Activated naive CD8-positive, alpha-beta T cell (primary cell): Measurements from ENCODE around the gene FRMD8.

Experiments used
- H3K27ac Mint-ChIP-seq: one replicate; pipeline ENCODE4 v1.8.0; 2021; ENCODE audit warnings: mixed read lengths
- H3K27me3 Mint-ChIP-seq: one replicate; pipeline ENCODE4 v1.8.0; 2021; ENCODE audit warnings: mixed read lengths
- H3K36me3 Mint-ChIP-seq: one replicate; pipeline ENCODE4 v1.8.0; 2021; ENCODE audit warnings: mixed read lengths
- H3K4me1 Mint-ChIP-seq: one replicate; pipeline ENCODE4 v1.8.0; 2021; ENCODE audit warnings: low read depth, mixed read lengths
- H3K4me3 Mint-ChIP-seq: one replicate; pipeline ENCODE4 v1.8.0; 2021; ENCODE audit warnings: mild to moderate bottlenecking, mixed read lengths
- H3K9me3 Mint-ChIP-seq: one replicate; pipeline ENCODE4 v1.8.0; 2021; ENCODE audit warnings: low read depth, mixed read lengths

The FRMD8 gene

GRCh38 chr11:65362320-65362931 is 24.0 kb upstream of the FRMD8 start:
- H3K4me1 Mint-ChIP-seq = peaks cover 5% of the 10 kb centered on the region
- H3K4me3 Mint-ChIP-seq = no peak overlapping the region
- H3K27ac Mint-ChIP-seq = no peak overlapping the region
- no peaks in the 10 kb centered on the region for H3K27me3 Mint-ChIP-seq
- no peaks in the 10 kb centered on the region for H3K36me3 Mint-ChIP-seq
- no peaks in the 10 kb centered on the region for H3K9me3 Mint-ChIP-seq

- no peak overlapping the region for H3K4me3 Mint-ChIP-seq
- H3K27ac Mint-ChIP-seq = no peak overlapping the region
- H3K36me3 Mint-ChIP-seq = no peaks in the 10 kb centered on the region
These were observed 23.5 kb upstream of the FRMD8 start for GRCh38 chr11:65362966-65363365.

DNA sequence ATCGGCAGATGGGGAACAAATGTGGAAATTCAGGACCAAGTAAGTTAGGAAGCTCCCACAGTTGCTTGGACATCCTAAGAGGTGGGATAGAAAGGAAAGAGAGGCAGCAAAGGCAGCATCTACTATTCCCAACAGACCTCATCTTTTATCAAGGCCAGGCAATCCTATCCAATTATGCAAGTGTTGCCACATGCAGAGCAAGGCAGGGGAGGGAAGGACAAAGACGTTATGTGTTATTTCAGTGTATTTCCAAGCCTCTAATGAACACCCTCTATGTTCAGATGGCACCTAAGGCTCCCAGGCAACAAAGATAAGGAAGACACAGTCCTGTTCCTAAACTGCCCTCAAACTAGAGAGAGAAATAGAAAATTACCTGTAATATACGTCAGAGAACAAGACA is 22.7 kb upstream of the FRMD8 start:
- Mint-ChIP-seq H3K4me1 (peaks cover 5% of the 10 kb centered on the region), H3K27me3 (no peaks in the 10 kb centered on the region), H3K9me3 (no peaks in the 10 kb centered on the region), H3K4me3 (no peak overlapping the region), H3K36me3 (no peaks in the 10 kb centered on the region), H3K27ac (no peak overlapping the region)

More at GRCh38 chr11:65362966-65363365, 23.5 kb upstream of the FRMD8 start:
- Mint-ChIP-seq H3K27me3 (no peaks in the 10 kb centered on the region), H3K4me1 (peaks cover 5% of the 10 kb centered on the region), H3K9me3 (no peaks in the 10 kb centered on the region)

DNA sequence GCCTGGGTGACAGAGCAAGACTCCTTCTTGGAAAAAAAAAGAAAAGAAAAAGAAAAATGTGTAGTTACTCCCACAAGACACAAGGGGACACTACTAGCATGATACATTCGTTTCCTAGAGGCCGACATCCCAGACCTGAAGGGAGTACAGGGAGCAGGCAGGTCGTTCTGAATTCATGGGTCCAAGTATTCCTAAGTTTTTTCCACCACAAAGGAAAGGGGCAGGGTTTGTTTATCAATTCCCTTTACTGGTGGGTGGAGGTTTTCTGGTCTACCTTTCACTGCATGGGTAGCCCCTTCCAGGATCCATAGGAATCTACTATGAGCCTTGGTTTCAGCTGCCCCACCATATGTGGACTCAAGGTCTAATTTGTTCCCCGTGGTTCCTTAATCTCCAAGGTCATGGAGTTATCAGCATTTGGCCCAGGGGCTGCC is 20.1 kb upstream of the FRMD8 start:
- no peaks in the 10 kb centered on the region for H3K9me3 Mint-ChIP-seq
- no peaks in the 10 kb centered on the region for H3K27me3 Mint-ChIP-seq
- H3K4me1 Mint-ChIP-seq = peaks cover 6% of the 10 kb centered on the region
- H3K4me3 Mint-ChIP-seq = no peak overlapping the region
- H3K36me3 Mint-ChIP-seq = no peaks in the 10 kb centered on the region
- no peak overlapping the region for H3K27ac Mint-ChIP-seq

- no peak overlapping the region for H3K27ac Mint-ChIP-seq
- peaks cover 3% of the 10 kb centered on the region for H3K4me1 Mint-ChIP-seq
- no peaks in the 10 kb centered on the region for H3K9me3 Mint-ChIP-seq
- H3K4me3 Mint-ChIP-seq = no peak overlapping the region
- no peaks in the 10 kb centered on the region for H3K36me3 Mint-ChIP-seq
- H3K27me3 Mint-ChIP-seq = no peaks in the 10 kb centered on the region
These were observed 15.8 kb upstream of the FRMD8 start for GRCh38 chr11:65370659-65371049.

- Mint-ChIP-seq H3K4me3 (no peak overlapping the region), H3K27ac (peak overlapping the region; percentile 48), H3K9me3 (no peaks in the 10 kb centered on the region), H3K36me3 (no peaks in the 10 kb centered on the region), H3K4me1 (peaks cover 3% of the 10 kb centered on the region), H3K27me3 (no peaks in the 10 kb centered on the region)
These were observed 12.4 kb upstream of the FRMD8 start for GRCh38 chr11:65373839-65374580.

- peaks cover 2% of the 10 kb centered on the region for H3K4me1 Mint-ChIP-seq
- no peak overlapping the region for H3K27ac Mint-ChIP-seq
- H3K36me3 Mint-ChIP-seq = no peaks in the 10 kb centered on the region
- H3K9me3 Mint-ChIP-seq = no peaks in the 10 kb centered on the region
- no peak overlapping the region for H3K4me3 Mint-ChIP-seq
- no peaks in the 10 kb centered on the region for H3K27me3 Mint-ChIP-seq
These were observed 11.4 kb upstream of the FRMD8 start for GRCh38 chr11:65375012-65375411.

GRCh38 chr11:65376138-65376713 is 10.2 kb upstream of the FRMD8 start:
- H3K36me3 Mint-ChIP-seq = no peaks in the 10 kb centered on the region
- peaks cover 2% of the 10 kb centered on the region for H3K4me1 Mint-ChIP-seq
- no peaks in the 10 kb centered on the region for H3K27me3 Mint-ChIP-seq
- no peaks in the 10 kb centered on the region for H3K9me3 Mint-ChIP-seq
- no peak overlapping the region for H3K4me3 Mint-ChIP-seq
- H3K27ac Mint-ChIP-seq = no peak overlapping the region

DNA sequence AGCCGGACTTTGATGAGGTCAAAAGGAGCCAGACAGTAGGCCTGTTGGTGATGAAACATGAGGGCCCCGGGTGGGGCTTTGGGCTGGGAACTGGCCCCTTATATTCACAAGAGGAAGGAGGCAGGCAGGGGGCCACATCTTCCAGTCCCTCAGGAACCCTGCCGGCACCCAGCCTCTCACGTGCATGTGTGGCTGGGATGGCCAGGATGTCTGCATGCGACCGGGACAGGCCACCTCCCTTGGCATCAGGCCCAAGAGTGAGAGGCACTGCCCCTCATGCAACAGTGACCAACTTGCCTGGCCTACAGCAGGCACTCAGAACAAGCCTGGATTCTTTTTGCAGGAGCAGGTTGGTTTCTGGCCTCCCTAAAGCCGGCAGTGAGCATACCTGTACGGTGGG is 9.4 kb upstream of the FRMD8 start:
- Mint-ChIP-seq H3K4me3 (no peak overlapping the region), H3K27ac (no peak overlapping the region), H3K27me3 (no peaks in the 10 kb centered on the region), H3K9me3 (no peaks in the 10 kb centered on the region), H3K36me3 (no peaks in the 10 kb centered on the region), H3K4me1 (peaks cover 8% of the 10 kb centered on the region)

GRCh38 chr11:65377777-65378176 is 8.7 kb upstream of the FRMD8 start:
- Mint-ChIP-seq H3K36me3 (no peaks in the 10 kb centered on the region), H3K27ac (peak overlapping the region; percentile 28), H3K4me1 (peaks cover 13% of the 10 kb centered on the region), H3K9me3 (no peaks in the 10 kb centered on the region), H3K27me3 (no peaks in the 10 kb centered on the region), H3K4me3 (no peak overlapping the region)

- Mint-ChIP-seq H3K4me1 (peaks cover 19% of the 10 kb centered on the region), H3K4me3 (no peak overlapping the region), H3K9me3 (no peaks in the 10 kb centered on the region), H3K27me3 (no peaks in the 10 kb centered on the region), H3K27ac (no peak overlapping the region), H3K36me3 (no peaks in the 10 kb centered on the region)
These were observed 8.1 kb upstream of the FRMD8 start for GRCh38 chr11:65378208-65378927.

DNA sequence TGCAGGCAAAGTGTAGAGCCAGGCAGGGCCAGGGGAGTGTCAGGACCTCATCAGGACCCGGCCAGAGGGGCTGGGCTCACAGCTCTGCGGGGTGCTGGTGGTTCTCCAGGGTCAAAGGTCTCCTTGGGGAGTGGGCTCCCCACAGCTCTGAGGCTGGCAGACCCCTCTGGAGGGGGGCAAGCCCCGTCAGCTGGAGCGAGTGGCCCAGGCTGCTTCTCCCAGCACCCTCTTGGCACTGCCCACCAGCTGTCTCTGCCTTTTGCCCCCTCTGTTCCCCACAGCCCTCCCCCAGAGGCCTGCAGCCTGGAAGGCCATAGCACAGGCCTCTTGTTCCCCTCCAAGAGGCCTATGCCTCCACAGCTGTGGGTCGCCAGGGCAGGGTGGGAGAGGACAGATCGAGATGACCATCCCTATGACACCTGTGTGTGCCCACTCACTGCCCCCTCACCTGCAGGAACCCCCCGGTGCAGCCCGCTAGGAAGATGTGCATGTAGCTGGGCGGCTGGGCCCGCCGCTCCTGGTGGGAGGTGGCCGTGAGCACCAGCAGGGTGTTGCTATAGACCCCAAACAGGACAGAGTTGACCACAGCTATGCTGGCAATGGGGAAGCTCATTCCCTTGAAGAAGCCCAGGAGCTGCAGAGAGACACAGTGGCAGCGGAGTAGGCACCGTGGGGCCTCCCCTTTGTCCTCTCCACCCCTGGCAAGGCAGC is 7.4 kb upstream of the FRMD8 start:
- Mint-ChIP-seq H3K9me3 (no peaks in the 10 kb centered on the region), H3K4me1 (peaks cover 24% of the 10 kb centered on the region), H3K4me3 (no peak overlapping the region), H3K27ac (no peak overlapping the region), H3K27me3 (no peaks in the 10 kb centered on the region), H3K36me3 (no peaks in the 10 kb centered on the region)

- peak overlapping the region; percentile 68 for H3K27ac Mint-ChIP-seq
- H3K9me3 Mint-ChIP-seq = no peaks in the 10 kb centered on the region
- H3K4me1 Mint-ChIP-seq = peaks cover 32% of the 10 kb centered on the region
- no peaks in the 10 kb centered on the region for H3K36me3 Mint-ChIP-seq
- no peak overlapping the region for H3K4me3 Mint-ChIP-seq
- no peaks in the 10 kb centered on the region for H3K27me3 Mint-ChIP-seq
These were observed 6.6 kb upstream of the FRMD8 start for GRCh38 chr11:65379698-65380459.

GRCh38 chr11:65380460-65381119 is 5.8 kb upstream of the FRMD8 start:
- Mint-ChIP-seq H3K36me3 (no peaks in the 10 kb centered on the region), H3K27me3 (no peaks in the 10 kb centered on the region), H3K9me3 (no peaks in the 10 kb centered on the region), H3K4me3 (peak overlapping the region; percentile 91), H3K27ac (peak overlapping the region; percentile 98), H3K4me1 (peaks cover 39% of the 10 kb centered on the region)
